ENCODE results near the gene GNAI3. TPM values are rescaled to one million over a fixed set of nuclear protein-coding genes. Genes with fewer than 3 reads are reported as not detected.

Gene GNAI3
- total and polyA plus RNA-seq, 2 of the 8 experiments (the other 6 are each of a cell fraction or from before 2014, with no cell fraction given), result 4.0 to 9.8 TPM

DNA sequence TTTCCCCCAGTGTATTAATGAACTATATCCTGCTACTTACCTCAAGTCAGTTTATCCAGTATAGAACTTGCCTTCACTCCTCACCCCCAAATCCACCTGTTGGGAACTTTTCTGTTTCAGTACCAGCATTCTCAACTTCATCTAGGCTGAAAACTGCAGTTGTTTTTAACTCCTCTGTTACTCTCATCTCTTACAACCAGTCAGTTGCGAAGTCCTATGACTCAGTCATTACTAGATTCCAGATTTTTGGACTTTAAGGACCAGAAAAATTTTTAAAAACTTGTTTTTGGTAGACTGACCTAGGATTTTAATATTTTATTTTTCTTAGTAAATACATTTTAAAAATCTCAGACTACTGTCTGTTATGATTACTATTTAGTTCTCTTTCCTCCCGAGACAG lies 8.1 kb downstream of the GNAI3 start:
- Histone ChIP-seq H2BK120ac (replicated peaks; ENCODE audit: low read depth, low read length) (no peak overlapping the region), H3K56ac (replicated peaks; ENCODE audit: insufficient read length, low read depth, low read length) (no peak overlapping the region), H4K91ac (replicated peaks; ENCODE audit: insufficient read length, low read length) (no peak overlapping the region), H3K14ac (ENCODE audit: insufficient read length) (no peak overlapping the region), H2AFZ (ENCODE audit: low read length) (no peak overlapping the region), H3K79me1 (ENCODE audit: low read depth, low read length) (peaks cover 7% of the 10 kb centered on the region), H2BK5ac (ENCODE audit: low read depth, low read length) (no peak overlapping the region), H3K4ac (replicated peaks; ENCODE audit: insufficient read length, low read depth, low read length) (no peak overlapping the region), H3K27ac (ENCODE audit: low read depth, low read length) (no peak overlapping the region), H4K8ac (ENCODE audit: extremely low read depth, insufficient read depth, low read length) (no peak overlapping the region), H2BK20ac (ENCODE audit: low read length) (no peak overlapping the region), H2BK12ac (ENCODE audit: low read depth, low read length) (no peak overlapping the region), H3K27me3 (replicated peaks in 1 of 4; ENCODE audit: control insufficient read depth in 3 of 4, extremely low read depth in 1 of 4, insufficient read depth in 3 of 4, low read length in 3 of 4) (no peaks in the 10 kb centered on the region), H3K18ac (ENCODE audit: extremely low read depth, low read length) (no peak overlapping the region), H3K4me1 (replicated peaks in 1 of 4; ENCODE audit: control insufficient read depth in 3 of 4, insufficient read depth in 4 of 4, low read length in 3 of 4) (no peaks in the 10 kb centered on the region), H3K23me2 (ENCODE audit: low read depth, low read length) (no peaks in the 10 kb centered on the region), H2BK15ac (ENCODE audit: low read length) (no peak overlapping the region), H3K36me3 (ENCODE audit: control insufficient read depth in 2 of 4, insufficient read depth in 4 of 4, low read length in 3 of 4) (peaks cover 0 to 2% (median 0%) of the 10 kb centered on the region in 4 experiments; a peak in 1 of 8 replicates), H4K20me1 (replicated peaks in 1 of 2; ENCODE audit: control insufficient read depth in 1 of 2, insufficient read depth in 2 of 2, low read length in 2 of 2) (peaks cover 2% of the 10 kb centered on the region in 2 experiments), H3K79me2 (ENCODE audit: control insufficient read depth in 1 of 2, insufficient read depth in 2 of 2, low read length in 2 of 2) (peaks cover 23 to 100% of the 10 kb centered on the region in 2 experiments), H3K4me2 (ENCODE audit: insufficient read depth in 1 of 2, low read depth in 2 of 2, low read length in 2 of 2) (no peak overlapping the region), H2AK5ac (ENCODE audit: low read depth, low read length) (no peak overlapping the region), H3K4me3 (ENCODE audit: extremely low read depth in 1 of 4, insufficient read depth in 2 of 4, low read depth in 3 of 4, low read length in 4 of 4) (no peak overlapping the region), H3K9me3 (ENCODE audit: insufficient read depth in 2 of 2, low read depth in 1 of 2, low read length in 1 of 2) (no peaks in the 10 kb centered on the region), H3K9ac (replicated peaks in 1 of 4; ENCODE audit: extremely low read depth in 1 of 4, low read depth in 3 of 4, low read length in 3 of 4) (no peak overlapping the region), H4K5ac (ENCODE audit: insufficient read length, low read depth, low read length) (no peak overlapping the region), H3K23ac (ENCODE audit: insufficient read length) (no peak overlapping the region)
- ChIA-PET CTCF (ENCODE audit: partially characterized antibody) (no interaction called here), POLR2A (ENCODE audit: partially characterized antibody) (no interaction called here)
- FAIRE-seq (no peak), DNase-seq (ENCODE audit: low read depth in 1 of 2, low spot score in 2 of 2) (no peak)
- WGBS, 2 experiments (ENCODE audit: extremely low coverage in 1 of 2, insufficient coverage in 1 of 2, insufficient read length in 1 of 2, insufficient replicate concordance in 2 of 2, low coverage in 1 of 2, low lambda C conversion rate in 2 of 2, missing lambda C conversion rate in 1 of 2), result 94% methylated on average over 2 of the region's 2 CpGs; no CpG with 5 or more reads in 1 of the 2 experiments
- TF ChIP-seq, protein P1, sequence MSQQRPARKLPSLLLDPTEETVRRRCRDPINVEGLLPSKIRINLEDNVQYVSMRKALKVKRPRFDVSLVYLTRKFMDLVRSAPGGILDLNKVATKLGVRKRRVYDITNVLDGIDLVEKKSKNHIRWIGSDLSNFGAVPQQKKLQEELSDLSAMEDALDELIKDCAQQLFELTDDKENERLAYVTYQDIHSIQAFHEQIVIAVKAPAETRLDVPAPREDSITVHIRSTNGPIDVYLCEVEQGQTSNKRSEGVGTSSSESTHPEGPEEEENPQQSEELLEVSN (IDR thresholded peaks at IDR 0.05), result no peak
- no peak for TF ChIP-seq SP4 (IDR thresholded peaks at IDR 0.05; ENCODE audit: low read length)

Measured in H1 (cell line).